NT2/D1 (cell line): ENCODE measurements around the gene EPHA7.

Experiments
- DNase-seq: peaks from one replicate; pipeline ENCODE4 v3.0.0-alpha.2; 2011; ENCODE audit warnings: low read depth, low spot score
- H3K27me3 ChIP-seq: 2 replicates; pipeline ENCODE4 v1.6.0; 2011; ENCODE audit warnings: mild to moderate bottlenecking; ENCODE audit not compliant: insufficient read length, insufficient read depth
- H3K36me3 ChIP-seq: 2 replicates; pipeline ENCODE4 v1.6.1; 2011; ENCODE audit warnings: mild to moderate bottlenecking, low read length, mixed read lengths; ENCODE audit not compliant: insufficient read depth, insufficient read length
- H3K4me1 ChIP-seq: 2 replicates; pipeline ENCODE4 v1.5.1; 2011; ENCODE audit not compliant: insufficient read depth, insufficient read length
- H3K4me3 ChIP-seq: 2 replicates; pipeline ENCODE4 v1.5.1; 2011; ENCODE audit warnings: low read depth; ENCODE audit not compliant: insufficient read length
- H3K9ac ChIP-seq: 2 replicates; pipeline ENCODE4 v1.6.0; 2011; ENCODE audit warnings: low read depth; ENCODE audit not compliant: insufficient read length
- H3K9me3 ChIP-seq: 2 replicates; pipeline ENCODE4 v1.5.1; 2011; ENCODE audit warnings: mild to moderate bottlenecking, low read length; ENCODE audit not compliant: insufficient read depth
- SUZ12 ChIP-seq: IDR thresholded peaks from 2 replicates; pipeline ENCODE4 v1.6.1; 2011; ENCODE audit not compliant: insufficient read length, insufficient read depth; ENCODE audit errors: extremely low read depth
- YY1 ChIP-seq: IDR thresholded peaks from 2 replicates; pipeline ENCODE4 v1.6.1; 2011; ENCODE audit not compliant: insufficient read length, insufficient read depth
- ZNF274 ChIP-seq: IDR thresholded peaks from 2 replicates; pipeline ENCODE4 v1.6.1; 2011; ENCODE audit warnings: mild to moderate bottlenecking, low read depth, low read length

The EPHA7 gene

GRCh38 chr6:93419304-93420162 is at the start of gene EPHA7:
TSS of gene EPHA7 (minus strand) at chr6:93419559. CDS start at chr6:93419341, 218 bp downstream.
- Histone ChIP-seq H3K9me3 (no peaks in the 10 kb centered on the region), H3K4me1 (no peaks in the 10 kb centered on the region), H3K27me3 (peaks cover 48% of the 10 kb centered on the region), H3K36me3 (no peaks in the 10 kb centered on the region), H3K9ac (peak within 1 kb of the TSS; percentile 70), H3K4me3 (peak within 1 kb of the TSS; percentile 67)
- DNase-seq: peak; percentile 89
- TF ChIP-seq SUZ12: no peak

GRCh38 chr6:93468291-93468690 is 48.9 kb upstream of the EPHA7 start:
- no peaks in the 10 kb centered on the region for H3K36me3 ChIP-seq
- TF ChIP-seq YY1 (no peak), SUZ12 (no peak), ZNF274 (no peak)
- no peaks in the 10 kb centered on the region for H3K9me3 ChIP-seq
- H3K4me1 ChIP-seq: no peaks in the 10 kb centered on the region
- peak; percentile 16 for DNase-seq
- H3K27me3 ChIP-seq: no peaks in the 10 kb centered on the region
- H3K4me3 ChIP-seq: no peak overlapping the region
- no peak overlapping the region for H3K9ac ChIP-seq

GRCh38 chr6:93454533-93454932 is 35.2 kb upstream of the EPHA7 start:
- no peaks in the 10 kb centered on the region for H3K36me3 ChIP-seq
- no peaks in the 10 kb centered on the region for H3K9me3 ChIP-seq
- TF ChIP-seq SUZ12 (no peak), ZNF274 (no peak), YY1 (no peak)
- no peak overlapping the region for H3K9ac ChIP-seq
- DNase-seq: no peak
- no peaks in the 10 kb centered on the region for H3K27me3 ChIP-seq
- no peaks in the 10 kb centered on the region for H3K4me1 ChIP-seq
- no peak overlapping the region for H3K4me3 ChIP-seq

- no peaks in the 10 kb centered on the region for H3K4me1 ChIP-seq
- H3K4me3 ChIP-seq: no peak overlapping the region
- no peak overlapping the region for H3K9ac ChIP-seq
- no peaks in the 10 kb centered on the region for H3K9me3 ChIP-seq
- H3K36me3 ChIP-seq: no peaks in the 10 kb centered on the region
- no peak for DNase-seq
- TF ChIP-seq YY1: no peak
- TF ChIP-seq ZNF274: no peak
- no peak for TF ChIP-seq SUZ12
- H3K27me3 ChIP-seq: no peaks in the 10 kb centered on the region
Measured at GRCh38 chr6:93453956-93454355, 34.6 kb upstream of the EPHA7 start.

GRCh38 chr6:93447874-93448273 is 28.5 kb upstream of the EPHA7 start:
- H3K4me3 ChIP-seq: no peak overlapping the region
- no peaks in the 10 kb centered on the region for H3K4me1 ChIP-seq
- no peaks in the 10 kb centered on the region for H3K36me3 ChIP-seq
- no peaks in the 10 kb centered on the region for H3K9me3 ChIP-seq
- DNase-seq: no peak
- TF ChIP-seq ZNF274: no peak
- no peak for TF ChIP-seq YY1
- no peak overlapping the region for H3K9ac ChIP-seq
- no peaks in the 10 kb centered on the region for H3K27me3 ChIP-seq

- no peaks in the 10 kb centered on the region for H3K27me3 ChIP-seq
- no peaks in the 10 kb centered on the region for H3K9me3 ChIP-seq
- no peak for TF ChIP-seq YY1
- no peak for TF ChIP-seq ZNF274
- TF ChIP-seq SUZ12: no peak
- H3K36me3 ChIP-seq: no peaks in the 10 kb centered on the region
- H3K9ac ChIP-seq: no peak overlapping the region
- DNase-seq: no peak
- no peaks in the 10 kb centered on the region for H3K4me1 ChIP-seq
- H3K4me3 ChIP-seq: no peak overlapping the region
Measured at GRCh38 chr6:93437491-93437890, 18.1 kb upstream of the EPHA7 start.

- no peak for DNase-seq
- H3K27me3 ChIP-seq: no peaks in the 10 kb centered on the region
- H3K4me3 ChIP-seq: no peak overlapping the region
- no peaks in the 10 kb centered on the region for H3K36me3 ChIP-seq
- H3K4me1 ChIP-seq: no peaks in the 10 kb centered on the region
- TF ChIP-seq YY1: no peak
- no peak for TF ChIP-seq ZNF274
- no peak for TF ChIP-seq SUZ12
- H3K9ac ChIP-seq: no peak overlapping the region
- no peaks in the 10 kb centered on the region for H3K9me3 ChIP-seq
Measured at GRCh38 chr6:93433592-93433991, 14.2 kb upstream of the EPHA7 start.
